ENCODE results near the gene TAF10.

TAF10 gene

DNA sequence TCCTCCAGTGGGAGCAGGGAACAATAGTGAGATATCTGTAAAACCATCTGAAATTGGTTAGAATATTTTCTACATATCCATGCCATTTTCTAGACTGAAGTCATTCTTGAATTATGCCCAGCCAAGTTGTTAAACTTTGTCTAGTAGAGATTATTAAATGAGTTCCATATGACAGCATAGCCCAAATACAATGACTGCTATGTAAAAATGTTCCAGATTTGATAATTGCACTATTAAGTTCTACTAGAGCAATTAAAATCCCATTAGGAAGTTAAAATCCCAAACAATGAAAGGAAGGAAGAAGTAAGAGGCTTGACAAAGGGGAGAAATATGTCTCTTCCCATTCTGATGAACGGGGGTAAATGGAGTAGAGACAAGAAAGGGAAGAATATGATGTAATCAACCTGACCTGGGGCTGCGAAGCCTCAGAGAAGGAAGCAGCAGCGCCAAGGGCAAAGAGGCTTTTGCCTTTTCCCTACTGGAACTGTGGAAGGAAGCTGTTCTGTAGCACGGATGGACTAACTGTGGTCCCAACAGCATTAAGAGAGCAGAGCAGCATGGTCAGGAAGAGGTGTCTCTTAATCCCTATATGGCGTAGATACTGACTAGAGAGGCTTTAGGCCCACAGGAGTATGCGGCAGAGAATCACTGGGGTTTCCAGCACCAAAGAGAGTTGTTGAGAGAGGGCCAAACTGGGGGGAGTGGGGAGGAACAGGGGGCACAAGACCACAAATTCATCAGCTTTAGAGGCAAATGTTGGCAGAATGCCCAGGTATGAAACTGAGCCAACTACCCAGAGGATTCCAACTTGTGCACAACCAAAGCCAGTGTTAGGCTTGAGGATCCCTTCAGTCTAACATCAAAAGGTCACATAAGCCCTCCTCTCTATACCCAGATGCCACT is 35.3 kb downstream of the TAF10 start:
- no peak for DNase-seq

DNA sequence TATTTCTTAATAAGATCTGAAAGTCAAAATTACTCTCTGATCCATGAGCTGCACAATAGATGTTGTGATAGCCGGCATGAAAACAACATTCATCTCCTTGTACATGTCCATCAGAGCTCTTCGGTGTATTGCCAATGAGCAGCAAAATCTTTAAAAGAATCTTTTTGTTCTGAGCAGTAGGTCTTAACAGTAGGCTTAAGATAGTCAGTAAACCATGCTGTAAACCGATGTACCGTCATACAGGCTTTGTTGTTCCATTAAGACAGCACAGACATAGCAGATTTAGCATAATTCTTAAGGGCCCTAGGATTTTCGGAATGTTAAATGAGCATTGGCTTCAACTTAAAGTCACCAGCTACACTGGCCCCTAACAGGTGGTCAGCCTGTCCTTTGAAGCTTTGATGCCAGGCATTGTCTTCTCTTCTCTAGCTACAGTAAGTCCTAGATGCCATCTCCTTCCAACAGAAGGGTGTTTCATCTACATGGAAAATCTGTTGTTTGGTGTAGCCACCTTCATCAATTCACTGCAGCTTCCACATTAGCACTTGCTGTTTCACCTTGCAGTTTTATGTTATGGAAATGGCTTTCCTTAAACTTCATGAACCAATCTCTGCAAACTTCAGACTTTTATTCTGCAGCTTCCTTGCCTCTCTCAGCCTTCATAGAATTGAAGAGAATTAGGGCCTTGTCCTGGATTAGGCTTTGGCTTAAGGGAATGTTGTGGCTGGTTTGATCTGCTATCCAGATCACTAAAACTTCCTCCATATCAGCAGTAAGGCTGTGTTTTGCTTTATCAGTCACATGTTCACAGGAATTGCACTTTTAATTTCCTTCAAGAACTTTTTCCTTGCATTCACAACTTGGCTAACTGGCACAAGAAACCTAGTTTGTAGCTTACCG is 37.0 kb downstream of the TAF10 start:
- DNase-seq: no peak

DNA sequence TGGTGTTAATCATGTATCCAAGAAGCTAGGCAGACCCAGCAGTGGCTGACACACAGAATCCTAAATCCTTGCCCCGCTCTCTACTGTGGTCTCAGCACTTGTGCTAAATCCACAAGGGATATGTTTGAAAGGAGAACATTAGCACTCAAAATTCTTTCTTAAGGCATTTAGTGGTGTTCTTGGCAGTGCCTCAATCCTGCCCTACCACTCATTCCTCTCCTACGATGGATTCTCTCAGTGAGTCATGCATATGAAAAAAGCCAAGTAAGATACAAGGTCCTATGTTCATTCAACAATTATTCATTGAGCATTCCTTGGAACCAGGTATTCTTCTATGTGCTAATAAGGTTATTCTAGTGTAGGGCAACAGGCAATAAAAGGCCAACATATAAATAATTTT is 39.8 kb downstream of the TAF10 start:
- DNase-seq: no peak

DNA sequence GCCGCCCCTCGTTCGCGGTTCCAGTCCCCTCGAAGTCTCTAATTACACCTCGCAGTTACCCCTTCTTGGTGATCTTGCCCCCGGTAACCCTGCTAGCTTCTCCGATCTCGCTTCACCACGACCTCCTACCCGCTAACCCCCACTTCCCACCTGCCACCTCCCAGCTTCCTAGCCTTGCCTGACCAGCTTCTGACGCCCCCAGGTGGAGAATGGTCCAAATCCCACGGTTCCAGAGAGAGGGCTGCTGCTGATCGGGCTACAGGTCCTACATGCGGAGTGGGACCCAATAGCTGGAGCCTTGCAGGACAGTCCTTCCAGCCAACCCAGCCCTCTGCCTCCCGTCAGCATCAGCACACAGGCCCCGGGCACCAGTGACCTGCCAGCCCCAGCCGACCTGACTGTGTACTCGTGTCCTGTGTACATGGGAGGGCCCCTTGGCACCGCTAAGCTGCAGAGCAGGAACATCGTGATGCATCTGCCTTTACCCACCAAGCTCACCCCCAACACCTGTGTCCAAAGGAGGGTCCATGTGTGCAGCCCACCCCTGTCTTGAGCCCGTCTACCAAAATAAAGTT is 40.5 kb downstream of the TAF10 start:
- no peak for DNase-seq

DNA sequence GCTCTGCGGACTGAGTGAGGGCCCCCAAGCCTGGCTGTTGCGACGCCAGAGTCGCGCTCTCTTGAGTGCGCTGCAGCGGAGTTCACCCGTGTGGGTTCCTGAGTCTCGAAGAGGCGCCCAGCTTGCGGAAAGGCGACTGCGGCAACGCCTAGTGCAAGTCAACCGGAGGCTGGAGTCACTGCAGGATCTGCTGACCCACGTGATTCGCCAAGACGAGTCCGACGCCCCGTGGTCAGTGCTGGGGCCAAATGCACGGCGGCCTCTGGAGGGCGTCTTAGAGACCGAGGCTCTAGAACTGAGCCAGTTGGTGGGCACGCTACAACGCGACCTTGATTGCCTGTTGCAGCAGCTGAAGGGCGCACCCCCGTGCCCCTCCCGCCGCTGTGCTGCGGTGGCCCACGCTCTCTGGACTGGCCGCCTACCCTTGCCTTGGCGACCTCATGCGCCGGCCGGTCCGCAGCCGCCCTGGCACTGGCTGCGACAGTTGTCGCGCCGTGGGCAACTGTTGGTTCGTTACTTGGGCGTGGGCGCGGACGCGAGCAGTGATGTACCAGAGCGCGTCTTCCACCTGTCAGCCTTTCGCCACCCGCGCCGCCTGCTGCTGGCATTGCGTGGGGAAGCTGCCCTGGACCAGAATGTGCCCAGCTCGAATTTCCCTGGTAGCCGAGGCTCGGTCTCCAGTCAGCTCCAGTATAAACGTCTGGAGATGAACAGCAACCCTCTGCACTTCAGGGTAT is 41.2 kb downstream of the TAF10 start:
- DNase-seq: no peak

DNA sequence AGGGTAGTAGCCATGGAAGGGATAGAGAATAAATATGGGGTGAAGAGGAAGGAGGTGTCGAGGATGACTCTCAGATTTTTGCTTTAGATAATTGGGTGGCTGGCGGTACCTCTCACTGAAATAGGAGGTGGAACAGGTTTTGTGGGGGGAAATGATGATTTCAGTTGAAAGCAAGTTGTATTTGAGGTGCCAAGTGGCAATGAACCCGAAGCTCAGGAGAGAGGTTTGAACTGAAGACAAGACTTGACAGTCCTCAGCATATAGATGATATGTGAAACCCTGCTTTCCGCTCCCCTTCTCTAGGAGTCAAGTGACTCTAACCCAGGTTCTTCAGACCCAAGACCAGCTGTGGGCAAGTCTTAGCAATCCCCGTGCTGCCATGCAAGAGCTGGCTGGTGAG is 42.3 kb downstream of the TAF10 start:
- no peak for DNase-seq

DNA sequence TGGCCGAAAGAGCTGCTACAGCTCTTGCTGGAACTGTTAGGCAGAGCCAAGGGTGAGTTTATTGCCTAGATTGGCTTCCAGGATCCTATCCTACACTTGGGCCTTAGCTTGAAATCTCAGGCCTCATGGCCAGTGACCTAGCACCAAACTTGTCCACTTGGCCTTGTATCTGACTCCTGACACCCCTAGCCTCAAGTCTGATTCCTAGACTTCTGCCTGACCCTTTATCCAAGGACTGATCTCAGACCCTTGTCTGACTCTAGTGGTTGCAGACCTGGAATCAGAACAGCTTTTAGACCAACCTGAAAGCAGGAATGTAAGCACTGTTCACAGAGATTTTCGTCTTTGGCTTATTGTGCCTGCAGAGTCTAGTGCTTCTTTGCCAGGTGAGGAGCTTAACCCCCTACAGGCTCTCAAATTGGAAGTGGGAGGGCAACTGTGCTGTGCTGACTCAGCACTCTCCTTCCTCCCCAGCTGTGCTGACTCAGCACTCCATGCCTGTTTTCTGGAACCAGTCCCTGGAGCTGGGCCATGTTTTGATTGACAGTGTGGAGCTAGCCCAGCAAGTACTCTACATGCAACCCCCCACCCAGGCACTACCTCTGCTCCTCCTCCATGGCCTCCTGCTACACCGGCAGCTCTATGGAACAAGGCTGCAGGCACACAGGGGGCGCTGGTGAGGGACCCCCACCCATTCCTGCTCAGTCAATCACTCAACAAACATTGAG is 43.7 kb downstream of the TAF10 start:
- no peak for DNase-seq

DNA sequence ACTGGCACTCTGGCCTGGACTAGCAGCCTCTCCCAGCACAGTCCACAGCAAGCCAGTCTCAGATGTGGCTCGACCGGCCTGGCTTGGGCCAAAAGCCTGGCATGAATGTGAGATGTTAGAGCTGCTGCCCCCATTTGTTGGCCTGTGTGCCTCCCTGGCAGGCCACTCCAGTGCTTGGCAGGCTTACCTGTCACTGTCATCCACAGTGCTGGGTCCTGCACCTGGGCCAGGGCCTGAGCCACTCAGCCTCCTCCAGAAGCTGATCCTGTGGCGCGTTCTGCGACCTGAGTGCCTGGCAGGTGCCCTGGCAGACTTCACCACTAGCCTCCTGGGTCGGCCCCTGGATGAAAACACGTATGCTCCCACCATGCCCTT is 44.7 kb downstream of the TAF10 start:
- DNase-seq: no peak

DNA sequence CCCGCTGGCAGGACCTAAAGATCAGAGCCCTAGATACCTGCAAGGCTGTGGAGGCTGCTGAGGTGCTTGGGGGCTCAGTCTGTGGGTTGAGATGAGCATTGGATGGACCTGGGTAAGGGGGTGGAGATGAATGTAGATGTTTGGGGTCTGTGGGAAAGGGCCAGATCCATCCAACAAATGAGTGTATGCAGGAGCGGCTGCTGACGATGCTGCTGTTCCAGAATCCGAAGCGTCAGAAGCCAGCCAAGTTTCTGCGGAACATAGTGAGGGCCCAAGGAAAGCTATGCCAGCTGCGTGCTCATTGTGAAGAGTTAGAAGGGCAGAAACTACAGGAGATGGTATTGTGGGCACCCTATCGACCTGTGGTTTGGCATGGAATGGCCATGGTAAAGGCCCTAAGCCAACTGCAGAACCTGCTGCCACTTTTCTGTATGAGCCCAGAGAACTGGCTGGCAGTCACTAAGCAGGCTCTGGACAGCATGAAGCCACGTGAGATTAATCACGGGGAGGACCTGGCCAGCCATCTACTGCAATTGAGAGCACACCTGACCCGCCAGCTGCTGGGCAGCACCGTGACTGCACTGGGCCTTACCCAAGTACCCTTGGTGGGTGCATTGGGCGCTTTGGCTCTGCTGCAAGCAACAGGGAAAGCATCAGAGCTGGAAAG is 45.2 kb downstream of the TAF10 start:
- DNase-seq: no peak

DNA sequence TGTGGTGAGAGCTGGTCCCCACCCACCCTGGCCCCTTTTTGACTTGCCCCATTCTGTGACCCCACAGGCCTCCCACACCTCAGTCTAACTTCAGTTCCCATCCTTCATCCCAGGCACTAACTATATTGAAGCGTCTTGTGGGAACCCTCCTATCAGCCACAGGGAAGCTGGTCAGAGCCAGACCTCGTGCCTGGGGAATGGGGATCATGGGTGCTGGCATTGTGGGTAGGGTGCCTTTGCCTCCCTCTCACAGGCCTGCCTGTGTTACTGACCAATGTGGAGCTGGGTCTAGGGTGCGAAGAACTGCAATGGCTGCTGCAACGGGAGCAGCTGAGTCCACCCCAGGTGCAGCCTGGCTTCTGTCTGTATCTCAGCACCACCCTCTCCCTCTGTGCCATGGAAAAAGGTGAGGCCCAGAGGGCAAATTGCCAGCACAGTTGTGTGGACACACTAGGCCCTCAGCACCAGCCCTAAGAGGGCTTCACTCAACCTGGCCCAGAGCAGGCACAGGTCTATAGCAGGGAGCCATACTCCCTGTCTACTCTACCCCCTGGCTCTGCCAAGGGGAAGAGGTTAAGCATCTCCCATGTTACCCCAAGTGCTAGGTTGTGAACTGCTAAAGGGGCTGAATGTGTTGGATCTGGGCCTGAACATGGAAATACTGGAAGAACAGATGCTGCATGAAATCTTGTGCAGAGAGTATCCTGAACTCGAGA is 45.9 kb downstream of the TAF10 start:
- no peak for DNase-seq

DNA sequence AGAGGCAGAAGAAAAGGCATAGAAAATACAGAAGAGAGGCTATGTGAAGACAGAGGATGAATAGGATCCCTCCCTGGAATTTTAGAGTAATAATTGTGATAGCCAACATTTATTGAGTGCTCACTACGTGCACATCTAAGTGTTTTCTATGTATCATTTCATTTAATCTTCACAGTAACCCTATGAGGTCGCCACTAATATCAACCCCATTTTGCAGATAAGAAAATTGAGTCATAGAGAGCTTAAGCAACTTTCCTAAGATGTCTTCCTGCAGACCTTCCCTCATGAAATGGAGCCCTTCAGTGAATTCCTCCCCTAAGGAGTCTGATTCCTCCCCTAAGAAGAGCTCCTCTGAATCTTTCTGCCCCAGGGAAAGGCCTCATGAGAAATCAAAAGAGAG is 46.7 kb downstream of the TAF10 start:
- no peak for DNase-seq

DNA sequence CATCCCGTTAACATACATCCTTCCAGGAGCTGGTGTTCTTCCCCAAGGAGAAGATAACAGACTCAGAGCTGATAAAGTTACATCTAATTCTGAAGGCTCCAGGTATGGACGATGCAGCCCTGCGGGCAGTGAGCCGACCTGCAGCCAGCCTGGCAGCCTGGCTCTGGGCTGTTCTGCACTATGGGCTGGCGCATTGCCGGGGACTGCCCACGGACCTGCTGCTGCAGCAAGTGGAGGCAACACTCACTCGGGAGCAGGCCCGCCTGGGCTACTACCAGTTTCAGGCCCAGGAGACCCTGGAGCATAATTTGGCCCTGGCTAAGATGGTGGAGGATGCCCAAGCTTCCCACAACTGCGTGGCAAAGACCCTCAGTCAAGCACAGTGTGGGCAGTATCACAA is 48.3 kb downstream of the TAF10 start:
- DNase-seq: no peak

DNA sequence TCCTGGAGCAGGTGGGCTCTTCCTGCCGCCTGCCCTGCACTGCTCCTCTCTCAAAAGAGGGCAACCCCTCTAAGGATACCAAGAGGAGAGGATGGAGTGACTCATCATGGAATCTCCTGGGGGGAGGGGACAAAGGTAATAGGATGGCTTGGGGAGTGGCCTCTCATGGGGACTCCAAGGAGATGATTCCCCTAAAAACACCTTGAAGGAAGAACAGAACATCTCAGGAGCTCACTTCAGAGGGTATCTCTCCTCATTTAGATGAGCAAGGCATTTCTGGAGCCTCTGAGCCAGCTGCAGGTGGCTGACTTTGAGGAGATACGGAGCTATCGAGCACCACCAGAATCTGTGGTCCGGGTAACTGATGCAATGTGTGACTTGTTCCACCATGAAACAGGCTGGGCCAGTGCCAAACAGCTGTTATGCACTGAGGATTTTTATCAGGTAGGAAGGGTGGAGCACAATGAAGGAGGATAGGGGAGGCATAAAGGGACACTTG is 48.8 kb downstream of the TAF10 start:
- DNase-seq: no peak

DNA sequence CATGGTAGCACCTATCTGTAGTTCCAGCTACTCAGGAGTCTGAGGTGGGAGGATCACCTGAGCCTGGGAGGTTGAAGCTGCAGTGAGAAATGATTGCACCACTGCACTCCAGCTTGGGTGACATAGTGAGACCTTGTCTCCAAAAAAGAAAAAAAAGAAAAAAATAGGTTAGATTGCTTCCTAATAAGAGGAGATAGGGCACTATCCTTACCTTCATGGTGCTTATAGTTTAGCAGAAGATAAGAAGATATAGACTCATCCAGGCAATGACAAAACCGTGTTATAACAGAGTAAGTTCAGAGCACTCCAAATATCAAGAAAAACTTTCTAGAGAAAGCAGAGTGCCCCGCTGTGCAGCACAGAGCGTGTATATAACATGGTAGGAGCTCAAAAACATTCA is 50.7 kb downstream of the TAF10 start:
- no peak for DNase-seq
